HCT116 (cell line): Measurements from ENCODE around the gene ARL6IP4. TPM values are rescaled to one million over a fixed set of nuclear protein-coding genes. Genes with fewer than 3 reads are reported as not detected.

Source experiments
- ATAC-seq: fragments of 200-7000 bp; cut with Tn5 transposase; 2 replicates; pipeline ENCODE4 v1.9.1; 2020; ENCODE audit warnings: mild to moderate bottlenecking, moderate library complexity
- BruUV-seq: library from RNA; stranded (reverse); fragments of 400-500 nt; replicated peaks from 2 replicates; lab custom pipeline; 2021; lab: Mats Ljungman, UMichigan
- CTCF ChIA-PET: fragments of 300-600 bp; sonication (Branson Sonifier 250); formaldehyde crosslinking; loops from one replicate; lab custom pipeline; 2021; ENCODE audit warnings: antibody characterized with exemption; lab: Charles Lee
- POLR2A ChIA-PET: fragments of 300-600, 350-600 bp; sonication (Branson Sonifier 250); formaldehyde crosslinking; loops from one replicate; lab custom pipeline; 2021; ENCODE audit warnings: antibody characterized with exemption; lab: Charles Lee
- RAD21 ChIA-PET, 2 experiments: fragments of 300-600 bp; sonication (Branson Sonifier 250); formaldehyde crosslinking; loops; one replicate each; lab custom pipeline; 2023; ENCODE audit warnings: low total read pairs in 2 of 2; ENCODE audit not compliant: uncharacterized antibody in 2 of 2, unreplicated experiment in 2 of 2, low non-redundant PET in 1 of 2; lab: Charles Lee
- DNase-seq: peaks from one replicate; pipeline ENCODE4 v3.0.0-alpha.2; 2010; ENCODE audit warnings: low read depth, low spot score
- H2AFZ ChIP-seq: fragments of 200-600 bp; shearing (Covaris generic), sonication (generic); 2 replicates; pipeline ENCODE4 v1.6.1; 2017; ENCODE audit warnings: low read depth, mixed run types, mixed read lengths, antibody characterized with exemption, low read length; ENCODE audit not compliant: poor library complexity, severe bottlenecking
- H3K27ac ChIP-seq: 2 replicates; pipeline ENCODE4 v1.5.1; 2012; ENCODE audit warnings: low read depth, low read length
- H3K27me3 ChIP-seq: fragments of 200-600 bp; sonication (generic); 2 replicates; pipeline ENCODE4 v1.6.1; 2016; ENCODE audit warnings: mixed run types, low read length, mixed read lengths; ENCODE audit not compliant: insufficient read depth
- H3K36me3 ChIP-seq, 2 experiments: fragments of 200-500 bp in 1 of 2; fragments of 200-600 bp in 1 of 2; sonication (Bioruptor generic) in 1 of 2; sonication (generic) in 1 of 2; 2 replicates each; pipeline versions ENCODE4 v1.5.1 to v1.6.1; 2014 to 2016; ENCODE audit warnings: low read length in 2 of 2, inconsistent platforms in 1 of 2, mixed read lengths in 1 of 2, mixed run types in 1 of 2; ENCODE audit not compliant: insufficient read depth in 2 of 2, control insufficient read depth in 1 of 2
- H3K4me1 ChIP-seq, 2 experiments: fragments of 200-600 bp in 1 of 2; sonication (generic) in 1 of 2; 2 replicates each; pipeline versions ENCODE4 v1.5.1 to v1.6.1; 2012 to 2017; ENCODE audit warnings: low read length in 2 of 2, inconsistent platforms in 1 of 2, mild to moderate bottlenecking in 1 of 2, mixed read lengths in 1 of 2, mixed run types in 1 of 2, moderate library complexity in 1 of 2; ENCODE audit not compliant: insufficient read depth in 2 of 2, control insufficient read depth in 1 of 2
- H3K4me2 ChIP-seq: fragments of 200-600 bp; sonication (generic); 2 replicates; pipeline ENCODE4 v1.6.1; 2017; ENCODE audit warnings: mixed run types, low read length, mixed read lengths
- H3K4me3 ChIP-seq, 2 experiments: fragments of 200-600 bp in 1 of 2; sonication (generic) in 1 of 2; replicated peaks in 1 of 2; 2 replicates each; pipeline ENCODE4 v1.5.1; 2011 to 2016; ENCODE audit warnings: low read length in 2 of 2, control low read depth in 1 of 2, low read depth in 1 of 2, mild to moderate bottlenecking in 1 of 2, mixed read lengths in 1 of 2, mixed run types in 1 of 2
- H3K79me2 ChIP-seq: fragments of 200-600 bp; sonication (generic); 2 replicates; pipeline ENCODE4 v1.6.1; 2017; ENCODE audit warnings: mild to moderate bottlenecking, mixed run types, low read length, moderate library complexity, mixed read lengths; ENCODE audit not compliant: insufficient read depth
- H3K9ac ChIP-seq: fragments of 200-600 bp; sonication (generic); 2 replicates; pipeline ENCODE4 v1.6.1; 2016; ENCODE audit warnings: low read length, mixed read lengths
- H3K9me2 ChIP-seq: fragments of 200-600 bp; sonication (generic), shearing (Covaris generic); 2 replicates; pipeline ENCODE4 v1.6.1; 2017; ENCODE audit warnings: mixed run types, mild to moderate bottlenecking, moderate library complexity; ENCODE audit not compliant: insufficient read depth
- H3K9me3 ChIP-seq, 2 experiments: fragments of 200-500 bp in 1 of 2; fragments of 200-600 bp in 1 of 2; sonication (Bioruptor generic) in 1 of 2; sonication (generic) in 1 of 2; 2 replicates each; pipeline ENCODE4 v1.6.1; 2014 to 2017; ENCODE audit warnings: low read length in 2 of 2, mixed read lengths in 2 of 2, inconsistent platforms in 1 of 2, low read depth in 1 of 2, mild to moderate bottlenecking in 1 of 2, mixed run types in 1 of 2, moderate library complexity in 1 of 2; ENCODE audit not compliant: control insufficient read depth in 1 of 2, insufficient read depth in 1 of 2
- H4K20me1 ChIP-seq: fragments of 200-600 bp; sonication (generic), shearing (Covaris generic); 2 replicates; pipeline ENCODE4 v1.6.1; 2017; ENCODE audit warnings: mixed run types, mild to moderate bottlenecking, moderate library complexity; ENCODE audit not compliant: insufficient read depth
- ATF3 ChIP-seq: IDR thresholded peaks from 2 replicates; pipeline ENCODE4 v1.6.1; 2012
- CBX3 ChIP-seq: IDR thresholded peaks from 2 replicates; pipeline ENCODE4 v1.6.1; 2012; ENCODE audit warnings: low read depth
- CEBPB ChIP-seq: IDR thresholded peaks from 2 replicates; pipeline ENCODE4 v1.6.1; 2012; ENCODE audit warnings: low read depth
- CTCF ChIP-seq, 3 experiments: fragments of 200-600 bp in 1 of 3; sonication (generic) in 1 of 3; IDR thresholded peaks in 2 of 3; conservative IDR thresholded peaks in 1 of 3; 2 replicates each; pipeline ENCODE4 v1.5.1; 2012 to 2017; ENCODE audit warnings: low read depth in 2 of 3, low read length in 2 of 3, antibody characterized with exemption in 1 of 3, borderline replicate concordance in 1 of 3, control low read depth in 1 of 3, mild to moderate bottlenecking in 1 of 3, mixed read lengths in 1 of 3, mixed run types in 1 of 3, moderate library complexity in 1 of 3; ENCODE audit not compliant: insufficient read depth in 1 of 3
- ELF1 ChIP-seq: IDR thresholded peaks from 2 replicates; pipeline ENCODE4 v1.6.1; 2012; ENCODE audit warnings: low read depth, borderline replicate concordance
- EZH2 ChIP-seq: fragments of 200-600 bp; sonication (generic); IDR thresholded peaks from 2 replicates; pipeline ENCODE4 v1.6.1; 2017; ENCODE audit warnings: antibody characterized with exemption, mixed run types
- EZH2phosphoT487 ChIP-seq: fragments of 200-600 bp; IDR thresholded peaks from 2 replicates; pipeline ENCODE4 v1.6.1; 2018; ENCODE audit warnings: antibody characterized with exemption, borderline replicate concordance
- JUND ChIP-seq: IDR thresholded peaks from 2 replicates; pipeline ENCODE4 v1.6.1; 2012
- MAX ChIP-seq: IDR thresholded peaks from 2 replicates; pipeline ENCODE4 v1.6.1; 2012
- POLR2A ChIP-seq: IDR thresholded peaks from 2 replicates; pipeline ENCODE4 v1.7.0; 2011; ENCODE audit warnings: borderline replicate concordance; ENCODE audit not compliant: insufficient read depth, insufficient read length; ENCODE audit errors: extremely low read depth
- POLR2AphosphoS5 ChIP-seq: IDR thresholded peaks from 2 replicates; pipeline ENCODE4 v1.6.1; 2011; ENCODE audit warnings: mild to moderate bottlenecking, low read depth, low read length, moderate library complexity
- REST ChIP-seq: IDR thresholded peaks from 2 replicates; pipeline ENCODE4 v1.6.1; 2012; ENCODE audit warnings: low read depth
- SIN3A ChIP-seq: IDR thresholded peaks from 2 replicates; pipeline ENCODE4 v1.6.1; 2012; ENCODE audit warnings: low read depth
- SP1 ChIP-seq: IDR thresholded peaks from 2 replicates; pipeline ENCODE4 v1.6.1; 2012; ENCODE audit warnings: low read depth
- SRF ChIP-seq: IDR thresholded peaks from 2 replicates; pipeline ENCODE4 v1.6.1; 2012; ENCODE audit warnings: low read depth
- TCF7L2 ChIP-seq: IDR thresholded peaks from 2 replicates; pipeline ENCODE4 v1.7.0; 2011; ENCODE audit warnings: borderline replicate concordance, inconsistent platforms; ENCODE audit not compliant: insufficient read depth, insufficient read length; ENCODE audit errors: extremely low read depth
- ZBTB33 ChIP-seq: IDR thresholded peaks from 2 replicates; pipeline ENCODE4 v1.6.1; 2011; ENCODE audit warnings: mild to moderate bottlenecking, low read length, moderate library complexity; ENCODE audit not compliant: insufficient replicate concordance; ENCODE audit errors: extremely low read depth
- ZFX ChIP-seq: fragments of 450-650 bp; IDR thresholded peaks from 2 replicates; pipeline ENCODE4 v1.6.1; 2017
- ZNF274 ChIP-seq: fragments of 200-500 bp; sonication (Bioruptor generic); IDR thresholded peaks from 2 replicates; pipeline ENCODE4 v1.6.1; 2014; ENCODE audit warnings: mild to moderate bottlenecking, low read depth, low read length, inconsistent platforms
- intact Hi-C: fragments of 100-400 bp; cut with micrococcal nuclease; formaldehyde crosslinking; loops from 2 replicates; pipeline ENCODE4 v1.10.0; 2022
- total RNA-seq: library from RNA; stranded (reverse); gene quantifications from one replicate; pipeline ENCODE4 v1.2.1, GENCODE V29; 2021; ENCODE audit not compliant: unreplicated experiment

The ARL6IP4 gene
- total RNA-seq, 1 experiment from 2014 or later, result 128 TPM

- no peak for ATAC-seq
- no peak overlapping the region for H3K27ac ChIP-seq
- H2AFZ ChIP-seq, result no peak overlapping the region
- ChIA-PET CTCF (no interaction called here), POLR2A (no interaction called here), RAD21 (no interaction called here)
- H3K4me3 ChIP-seq, result no peak overlapping the region
- intact Hi-C loops, result no loop called here
- no peak overlapping the region for H3K4me2 ChIP-seq
- H3K9ac ChIP-seq, result no peak overlapping the region
- no peaks in the 10 kb centered on the region for H3K27me3 ChIP-seq
- no peaks in the 10 kb centered on the region for H3K9me3 ChIP-seq
- no peaks in the 10 kb centered on the region for H3K4me1 ChIP-seq
- no peaks in the 10 kb centered on the region for H3K9me2 ChIP-seq
- BruUV-seq, result no TSS peak
- no peak for DNase-seq
- TF ChIP-seq CBX3 (no peak), CEBPB (no peak), EZH2phosphoT487 (no peak), SRF (no peak), SIN3A (no peak), MAX (no peak), ELF1 (no peak), REST (no peak), ZNF274 (no peak), CTCF (IDR thresholded peaks at IDR 0.05 in 2 of 3, conservative IDR thresholded peaks at IDR 0.05 in 1 of 3; ENCODE audit: borderline replicate concordance in 1 of 3, insufficient read depth in 1 of 3, low read depth in 2 of 3, low read length in 2 of 3) (no peak), ATF3 (no peak), EZH2 (no peak), POLR2A (no peak), ZFX (no peak), JUND (no peak), POLR2AphosphoS5 (no peak), SP1 (no peak), TCF7L2 (no peak), ZBTB33 (no peak)
- no peaks in the 10 kb centered on the region for H3K79me2 ChIP-seq
- H4K20me1 ChIP-seq, result no peaks in the 10 kb centered on the region
- H3K36me3 ChIP-seq, result no peaks in the 10 kb centered on the region
These were observed 47.4 kb downstream of the ARL6IP4 start for GRCh38 chr12:123027726-123028445.
